ENCODE data around the gene SZRD1.

GRCh38 chr1:16321176-16321867, 45.7 kb upstream of the SZRD1 start:
- TF ChIP-seq, protein P1, sequence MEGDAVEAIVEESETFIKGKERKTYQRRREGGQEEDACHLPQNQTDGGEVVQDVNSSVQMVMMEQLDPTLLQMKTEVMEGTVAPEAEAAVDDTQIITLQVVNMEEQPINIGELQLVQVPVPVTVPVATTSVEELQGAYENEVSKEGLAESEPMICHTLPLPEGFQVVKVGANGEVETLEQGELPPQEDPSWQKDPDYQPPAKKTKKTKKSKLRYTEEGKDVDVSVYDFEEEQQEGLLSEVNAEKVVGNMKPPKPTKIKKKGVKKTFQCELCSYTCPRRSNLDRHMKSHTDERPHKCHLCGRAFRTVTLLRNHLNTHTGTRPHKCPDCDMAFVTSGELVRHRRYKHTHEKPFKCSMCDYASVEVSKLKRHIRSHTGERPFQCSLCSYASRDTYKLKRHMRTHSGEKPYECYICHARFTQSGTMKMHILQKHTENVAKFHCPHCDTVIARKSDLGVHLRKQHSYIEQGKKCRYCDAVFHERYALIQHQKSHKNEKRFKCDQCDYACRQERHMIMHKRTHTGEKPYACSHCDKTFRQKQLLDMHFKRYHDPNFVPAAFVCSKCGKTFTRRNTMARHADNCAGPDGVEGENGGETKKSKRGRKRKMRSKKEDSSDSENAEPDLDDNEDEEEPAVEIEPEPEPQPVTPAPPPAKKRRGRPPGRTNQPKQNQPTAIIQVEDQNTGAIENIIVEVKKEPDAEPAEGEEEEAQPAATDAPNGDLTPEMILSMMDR (IDR thresholded peaks at IDR 0.05): no peak
- no peak for TF ChIP-seq ZFX (IDR thresholded peaks at IDR 0.05; ENCODE audit: borderline replicate concordance)

All from 22Rv1 (cell line).